Testis (tissue), 3 donors: ENCODE data around the gene VEGFA. TPM values are rescaled to one million over a fixed set of nuclear protein-coding genes. Genes with fewer than 3 reads are reported as not detected.

Source experiments
- DNase-seq: peaks from one replicate; pipeline ENCODE4 v3.0.0-alpha.2; 2019
- H3K27ac ChIP-seq, 2 donors: fragments of 200-600 bp; sonication (generic); one replicate each; pipeline ENCODE4 v1.5.1; 2019
- H3K27me3 ChIP-seq: fragments of 200-600 bp; sonication (generic); one replicate; pipeline ENCODE4 v1.5.1; 2019
- H3K36me3 ChIP-seq: fragments of 200-600 bp; sonication (generic); one replicate; pipeline ENCODE4 v1.5.1; 2017; ENCODE audit warnings: low read depth; ENCODE audit errors: missing control alignments
- H3K4me1 ChIP-seq: fragments of 200-600 bp; sonication (generic); one replicate; pipeline ENCODE4 v1.5.1; 2019
- H3K4me3 ChIP-seq, 2 donors: fragments of 200-600 bp; sonication (generic); one replicate each; pipeline ENCODE4 v1.5.1; 2017 to 2019
- H3K9me3 ChIP-seq: fragments of 200-600 bp; sonication (generic); one replicate; pipeline ENCODE4 v1.5.1; 2017
- POLR2A ChIP-seq: fragments of 450-650 bp; IDR thresholded peaks from one replicate; pipeline ENCODE4 v1.6.1; 2017; ENCODE audit warnings: antibody characterized with exemption, mild to moderate bottlenecking, moderate library complexity
- WGBS, 2 donors: methylation state at CpG; one replicate each; pipeline ENCODE4 v1.1.5; 2018; 5-methylcytosine and 5-hydroxymethylcytosine counted together
- intact Hi-C: fragments of 100-400 bp; cut with DNase I; formaldehyde crosslinking; loops from one replicate; pipeline ENCODE4 v1.15.1; 2023; ENCODE audit warnings: low total_unique reads
- polyA plus RNA-seq: library from polyadenylated mRNA; stranded (reverse); fragments of 350-450 nt; fragmentation: Illumina TruSeq; extraction: RNeasy Lipid Tissue Mini Kit (QIAGEN cat#74804); gene quantifications from one replicate; pipeline ENCODE4 v1.2.3, GENCODE V29; 2014; ENCODE audit warnings: low read depth, low replicate concordance; ENCODE audit not compliant: insufficient read depth
- total RNA-seq, 2 donors: library from RNA; depleted of rRNA; stranded (reverse); fragments of >200 nt; gene quantifications; one replicate each; pipeline ENCODE4 v1.2.3, GENCODE V29; 2016
- TF ChIP-seq, protein P1 (sequence below), 3 experiments: fragments of 450-650 bp in 2 of 3; fragments of 200-600 bp in 1 of 3; sonication (generic) in 1 of 3; IDR thresholded peaks; one replicate each; pipeline ENCODE4 v1.5.1; 2016 to 2019; ENCODE audit warnings: antibody characterized with exemption in 3 of 3, mild to moderate bottlenecking in 2 of 3, moderate library complexity in 1 of 3

VEGFA gene
- total and polyA plus RNA-seq, 3 donors from 2014 or later = 6.1 to 15.2 (median 14.9) TPM

DNA sequence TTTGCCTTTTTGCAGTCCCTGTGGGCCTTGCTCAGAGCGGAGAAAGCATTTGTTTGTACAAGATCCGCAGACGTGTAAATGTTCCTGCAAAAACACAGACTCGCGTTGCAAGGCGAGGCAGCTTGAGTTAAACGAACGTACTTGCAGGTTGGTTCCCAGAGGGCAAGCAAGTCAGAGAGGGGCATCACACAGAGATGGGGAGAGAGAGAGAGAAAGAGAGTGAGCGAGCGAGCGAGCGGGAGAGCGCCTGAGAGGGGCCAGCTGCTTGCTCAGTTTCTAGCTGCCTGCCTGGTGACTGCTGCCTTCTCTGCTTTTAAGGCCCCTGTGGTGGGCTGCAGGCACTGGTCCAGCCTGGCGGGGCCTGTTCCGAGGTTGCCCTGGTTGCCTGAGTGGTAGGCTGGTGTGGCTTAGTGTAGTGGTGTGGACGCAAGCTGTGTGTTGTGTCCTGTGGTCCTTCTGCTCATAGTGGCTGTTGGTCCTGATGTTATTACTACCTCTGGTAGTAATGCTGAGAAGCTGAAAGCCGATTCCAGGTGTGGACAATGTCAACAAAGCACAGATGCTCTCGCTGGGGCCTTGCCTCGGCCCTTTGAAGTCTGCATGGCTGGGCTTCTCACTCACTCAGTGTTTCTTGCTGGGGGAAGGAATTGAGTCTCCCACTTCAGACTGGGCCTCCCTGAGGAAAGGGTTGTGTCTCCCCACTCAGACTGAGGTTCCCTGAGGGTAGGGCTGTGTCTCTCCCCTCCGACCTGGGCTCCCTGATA lies 12.1 kb downstream of the VEGFA start:
- H3K9me3 ChIP-seq = no peaks in the 10 kb centered on the region
- WGBS, 2 donors = 87 to 93% methylated on average over 20 of the region's 20 CpGs
- no peak overlapping the region for H3K27ac ChIP-seq
- H3K27me3 ChIP-seq = no peaks in the 10 kb centered on the region
- no peak overlapping the region for H3K4me3 ChIP-seq
- no peaks in the 10 kb centered on the region for H3K36me3 ChIP-seq
- TF ChIP-seq, protein P1, sequence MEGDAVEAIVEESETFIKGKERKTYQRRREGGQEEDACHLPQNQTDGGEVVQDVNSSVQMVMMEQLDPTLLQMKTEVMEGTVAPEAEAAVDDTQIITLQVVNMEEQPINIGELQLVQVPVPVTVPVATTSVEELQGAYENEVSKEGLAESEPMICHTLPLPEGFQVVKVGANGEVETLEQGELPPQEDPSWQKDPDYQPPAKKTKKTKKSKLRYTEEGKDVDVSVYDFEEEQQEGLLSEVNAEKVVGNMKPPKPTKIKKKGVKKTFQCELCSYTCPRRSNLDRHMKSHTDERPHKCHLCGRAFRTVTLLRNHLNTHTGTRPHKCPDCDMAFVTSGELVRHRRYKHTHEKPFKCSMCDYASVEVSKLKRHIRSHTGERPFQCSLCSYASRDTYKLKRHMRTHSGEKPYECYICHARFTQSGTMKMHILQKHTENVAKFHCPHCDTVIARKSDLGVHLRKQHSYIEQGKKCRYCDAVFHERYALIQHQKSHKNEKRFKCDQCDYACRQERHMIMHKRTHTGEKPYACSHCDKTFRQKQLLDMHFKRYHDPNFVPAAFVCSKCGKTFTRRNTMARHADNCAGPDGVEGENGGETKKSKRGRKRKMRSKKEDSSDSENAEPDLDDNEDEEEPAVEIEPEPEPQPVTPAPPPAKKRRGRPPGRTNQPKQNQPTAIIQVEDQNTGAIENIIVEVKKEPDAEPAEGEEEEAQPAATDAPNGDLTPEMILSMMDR (IDR thresholded peaks at IDR 0.05) = no peak
- no peak for TF ChIP-seq POLR2A
- intact Hi-C loops = no loop called here
- DNase-seq = no peak
- H3K4me1 ChIP-seq = no peaks in the 10 kb centered on the region

DNA sequence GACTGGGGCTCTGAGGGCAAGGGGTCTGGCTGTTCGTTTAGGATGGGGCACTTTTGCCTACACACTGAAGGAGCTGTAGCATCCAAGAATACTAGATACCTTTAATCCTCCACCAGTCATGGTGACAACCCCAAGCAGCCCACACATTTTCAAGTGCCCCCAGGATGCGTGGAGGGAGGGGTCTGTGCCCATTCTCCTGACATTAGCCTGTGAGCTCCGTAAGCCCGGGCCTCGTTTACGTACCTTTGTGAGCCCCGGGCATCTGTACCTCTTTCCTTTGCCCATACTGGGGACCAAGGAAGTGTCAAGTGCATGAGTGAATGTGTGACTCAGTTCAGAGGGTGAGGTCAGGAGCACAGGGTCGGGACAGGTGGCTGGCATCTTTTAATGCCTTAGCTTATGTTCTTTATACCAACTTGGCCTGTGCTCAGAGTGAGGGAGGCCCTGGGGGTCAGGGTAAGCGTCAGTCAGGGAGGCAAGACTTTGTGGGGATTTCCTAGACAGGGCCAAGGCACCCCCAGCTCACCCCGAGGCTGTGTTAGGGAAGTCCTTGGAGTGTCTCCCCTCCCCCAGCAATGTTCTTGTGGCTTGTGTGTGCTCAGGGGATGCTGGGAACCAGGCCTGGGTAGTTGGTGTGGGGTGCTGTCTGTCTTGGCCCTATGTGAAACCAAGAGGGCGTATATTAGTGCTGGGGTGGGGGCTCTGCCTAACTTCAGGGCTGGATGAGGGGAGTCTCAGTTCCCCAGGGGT lies 12.9 kb downstream of the VEGFA start:
- no peaks in the 10 kb centered on the region for H3K4me1 ChIP-seq
- H3K9me3 ChIP-seq = no peaks in the 10 kb centered on the region
- DNase-seq = no peak
- no peak for TF ChIP-seq POLR2A
- TF ChIP-seq, protein P1 (IDR thresholded peaks at IDR 0.05) = no peak
- WGBS, 2 donors = 82 to 87% methylated on average over 11 of the region's 11 CpGs
- no peaks in the 10 kb centered on the region for H3K36me3 ChIP-seq
- no peaks in the 10 kb centered on the region for H3K27me3 ChIP-seq
- H3K4me3 ChIP-seq = no peak overlapping the region
- intact Hi-C loops = no loop called here
- no peak overlapping the region for H3K27ac ChIP-seq

DNA sequence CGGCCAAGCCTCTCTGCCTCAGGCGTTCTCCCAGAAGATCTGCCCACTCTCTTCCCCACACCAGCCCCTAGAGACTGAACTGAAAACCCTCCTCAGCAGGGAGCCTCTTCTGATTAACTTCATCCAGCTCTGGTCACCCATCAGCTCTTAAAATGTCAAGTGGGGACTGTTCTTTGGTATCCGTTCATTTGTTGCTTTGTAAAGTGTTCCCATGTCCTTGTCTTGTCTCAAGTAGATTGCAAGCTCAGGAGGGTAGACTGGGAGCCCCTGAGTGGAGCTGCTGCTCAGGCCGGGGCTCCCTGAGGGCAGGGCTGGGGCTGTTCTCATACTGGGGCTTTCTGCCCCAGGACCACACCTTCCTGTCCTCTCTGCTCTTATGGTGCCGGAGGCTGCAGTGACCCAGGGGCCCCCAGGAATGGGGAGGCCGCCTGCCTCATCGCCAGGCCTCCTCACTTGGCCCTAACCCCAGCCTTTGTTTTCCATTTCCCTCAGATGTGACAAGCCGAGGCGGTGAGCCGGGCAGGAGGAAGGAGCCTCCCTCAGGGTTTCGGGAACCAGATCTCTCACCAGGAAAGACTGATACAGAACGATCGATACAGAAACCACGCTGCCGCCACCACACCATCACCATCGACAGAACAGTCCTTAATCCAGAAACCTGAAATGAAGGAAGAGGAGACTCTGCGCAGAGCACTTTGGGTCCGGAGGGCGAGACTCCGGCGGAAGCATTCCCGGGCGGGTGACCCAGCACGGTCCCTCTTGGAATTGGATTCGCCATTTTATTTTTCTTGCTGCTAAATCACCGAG lies 14.2 kb downstream of the VEGFA start:
- intact Hi-C loops = no loop called here
- TF ChIP-seq POLR2A = no peak
- TF ChIP-seq, protein P1 (IDR thresholded peaks at IDR 0.05) = no peak
- DNase-seq = no peak
- WGBS, 2 donors = 86 to 90% methylated on average over 26 of the region's 26 CpGs
- Histone ChIP-seq H3K4me1 (no peaks in the 10 kb centered on the region), H3K36me3 (no peaks in the 10 kb centered on the region), H3K27me3 (no peaks in the 10 kb centered on the region), H3K9me3 (no peaks in the 10 kb centered on the region), H3K4me3 (no peak overlapping the region), H3K27ac (no peak overlapping the region)

DNA sequence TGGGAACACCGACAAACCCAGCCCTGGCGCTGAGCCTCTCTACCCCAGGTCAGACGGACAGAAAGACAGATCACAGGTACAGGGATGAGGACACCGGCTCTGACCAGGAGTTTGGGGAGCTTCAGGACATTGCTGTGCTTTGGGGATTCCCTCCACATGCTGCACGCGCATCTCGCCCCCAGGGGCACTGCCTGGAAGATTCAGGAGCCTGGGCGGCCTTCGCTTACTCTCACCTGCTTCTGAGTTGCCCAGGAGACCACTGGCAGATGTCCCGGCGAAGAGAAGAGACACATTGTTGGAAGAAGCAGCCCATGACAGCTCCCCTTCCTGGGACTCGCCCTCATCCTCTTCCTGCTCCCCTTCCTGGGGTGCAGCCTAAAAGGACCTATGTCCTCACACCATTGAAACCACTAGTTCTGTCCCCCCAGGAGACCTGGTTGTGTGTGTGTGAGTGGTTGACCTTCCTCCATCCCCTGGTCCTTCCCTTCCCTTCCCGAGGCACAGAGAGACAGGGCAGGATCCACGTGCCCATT lies 15.3 kb downstream of the VEGFA start:
- H3K27me3 ChIP-seq = no peaks in the 10 kb centered on the region
- no peak overlapping the region for H3K27ac ChIP-seq
- H3K9me3 ChIP-seq = no peaks in the 10 kb centered on the region
- TF ChIP-seq, protein P1 (IDR thresholded peaks at IDR 0.05) = no peak
- no peak for TF ChIP-seq POLR2A
- DNase-seq = no peak
- no peak overlapping the region for H3K4me3 ChIP-seq
- no peaks in the 10 kb centered on the region for H3K36me3 ChIP-seq
- H3K4me1 ChIP-seq = no peaks in the 10 kb centered on the region
- intact Hi-C loops = no loop called here
- 88% methylated on average over 8 to 14 of the region's 14 CpGs for WGBS, 2 donors
